GM19397 (cell line): ENCODE data around the gene CSNK2A3.
"Not testable (repeated sequence)": the region's sequence is repeated elsewhere in the genome, so short reads cannot be mapped to it uniquely, and the experiment has no call there.

Experiments
- ATAC-seq: cut with Tn5 transposase; IDR thresholded peaks from one replicate; pipeline ENCODE4 v1.9.1; 2021; ENCODE audit warnings: mild to moderate bottlenecking, moderate library complexity; ENCODE audit not compliant: unreplicated experiment

Gene CSNK2A3

DNA sequence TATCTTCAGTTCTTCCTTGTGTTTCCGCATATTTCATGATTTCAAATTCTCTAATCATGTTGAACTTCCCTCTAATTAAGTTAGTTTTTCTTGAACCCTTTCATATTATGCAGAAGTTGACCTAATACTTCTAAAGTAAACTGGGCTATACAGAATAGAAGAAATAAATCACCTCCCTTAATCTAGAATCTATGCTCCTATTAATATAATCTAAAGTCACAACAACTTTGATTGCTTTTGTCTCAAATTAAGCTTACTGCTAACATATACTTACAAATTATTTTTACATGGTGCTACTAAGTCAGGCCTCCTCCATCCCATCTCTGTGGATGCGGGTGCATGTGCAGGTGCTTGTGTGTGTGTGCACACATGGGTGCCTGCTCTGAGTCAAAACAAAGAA is 27.3 kb upstream of the CSNK2A3 start:
- ATAC-seq: no peak

DNA sequence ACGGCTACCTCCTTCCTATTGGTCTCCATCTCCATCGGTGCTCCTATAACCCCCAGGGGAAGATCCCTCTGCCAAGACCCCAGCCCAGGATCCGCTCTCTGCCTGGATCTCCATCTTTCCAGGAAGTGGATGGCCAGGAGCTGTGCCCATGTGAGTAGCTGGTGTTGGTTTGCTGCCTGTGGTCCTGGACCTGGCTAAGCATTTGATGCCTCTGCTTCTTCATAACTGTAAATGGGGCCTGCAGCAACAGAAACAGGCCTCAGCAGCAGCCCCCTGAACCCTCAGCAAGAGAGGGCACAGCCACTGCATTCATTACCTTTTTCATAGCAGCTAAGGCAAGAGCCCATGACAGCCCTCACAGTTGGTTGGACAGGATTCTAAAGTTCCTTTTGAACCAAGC is 26.6 kb upstream of the CSNK2A3 start:
- ATAC-seq: no peak

DNA sequence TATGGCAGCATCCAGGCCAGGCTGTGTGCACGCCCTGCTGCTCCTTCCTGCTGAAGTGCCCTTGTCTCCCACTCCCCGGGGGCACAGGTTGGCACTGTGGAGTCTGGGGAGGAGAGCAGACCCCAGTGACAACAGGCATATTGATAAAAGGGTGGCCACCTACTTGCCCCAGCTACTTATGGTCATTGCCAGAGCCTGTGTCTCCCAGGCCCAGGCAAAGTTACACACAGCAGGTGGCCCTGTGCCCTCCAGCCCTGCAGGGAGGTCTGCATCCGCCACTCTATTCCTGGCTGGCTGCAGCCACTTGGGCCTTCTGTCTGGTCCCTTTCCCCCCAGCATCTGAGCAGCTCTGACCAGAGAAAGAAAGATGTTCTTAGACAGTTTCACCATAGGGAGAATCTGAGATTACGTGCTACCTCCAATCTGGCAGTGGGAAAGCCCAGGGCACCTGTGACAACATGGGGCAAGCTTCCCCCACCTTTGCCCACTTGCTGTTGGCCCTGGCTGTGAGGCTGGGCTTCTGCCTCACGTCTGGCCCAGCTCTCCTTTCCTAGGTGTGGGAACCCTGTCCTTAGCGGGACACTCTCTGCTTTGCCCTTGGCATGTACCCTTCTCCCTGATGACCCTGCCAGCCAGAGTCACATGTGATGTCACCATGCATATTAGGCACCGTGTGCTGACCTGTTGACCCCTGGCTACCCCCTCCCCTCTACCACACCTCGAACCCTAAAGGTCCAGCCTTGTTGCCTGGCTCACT is 25.3 kb upstream of the CSNK2A3 start:
- no peak for ATAC-seq

DNA sequence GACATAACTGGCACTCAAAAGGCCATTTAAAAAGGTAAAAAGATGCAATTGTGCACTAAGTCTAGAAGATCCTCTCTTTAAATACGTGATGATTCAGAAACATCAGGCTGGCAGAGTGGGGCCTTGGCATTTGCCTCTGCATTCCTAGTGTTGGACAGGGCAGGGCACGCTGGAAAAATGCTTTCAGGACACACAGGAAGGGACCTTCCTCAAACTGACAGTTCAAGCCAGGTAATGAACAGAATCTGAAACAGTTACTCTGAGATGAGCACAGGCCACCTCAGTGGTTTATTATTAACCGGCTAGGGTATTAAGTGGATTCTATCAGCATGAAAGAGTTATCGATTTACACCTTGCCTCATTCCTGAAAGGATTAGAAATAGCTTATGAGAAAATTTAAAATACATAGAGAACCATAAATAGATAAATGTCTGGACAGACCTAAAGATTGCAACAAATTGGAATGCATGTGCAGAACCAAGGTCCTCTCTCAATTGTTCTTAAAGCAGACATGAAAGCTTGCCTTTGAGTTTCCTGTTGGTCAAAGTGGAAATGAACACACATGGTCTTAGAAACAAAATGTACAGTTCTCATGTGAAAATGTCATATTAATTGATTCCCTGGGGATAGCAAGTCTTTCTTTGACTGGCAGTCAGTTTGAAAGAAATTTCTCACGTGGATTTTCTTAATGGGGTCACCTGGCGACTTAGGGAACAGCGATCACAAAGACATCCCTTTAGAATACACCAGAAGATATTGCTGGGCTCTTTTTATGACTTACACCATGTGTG is 21.5 kb upstream of the CSNK2A3 start:
- peak; percentile 63 for ATAC-seq

DNA sequence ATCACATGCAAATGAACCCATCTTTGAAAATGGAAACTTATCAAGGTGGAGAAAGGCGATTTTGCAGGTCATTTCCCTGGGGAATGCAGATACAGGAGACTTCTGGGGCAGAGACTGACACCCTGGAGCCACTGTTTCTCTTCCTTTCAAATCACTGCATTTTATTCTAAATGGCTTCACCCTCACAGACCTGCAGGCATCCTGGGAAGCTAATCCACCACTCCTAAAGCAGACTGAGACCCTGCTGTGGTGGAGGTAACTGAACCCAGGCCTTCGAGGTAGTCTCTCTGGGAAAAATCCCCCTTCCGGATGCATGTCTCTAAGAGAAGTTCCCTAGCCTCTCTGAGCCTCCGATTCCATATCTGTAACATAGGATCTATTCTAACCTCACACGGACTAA is 20.9 kb upstream of the CSNK2A3 start:
- no peak for ATAC-seq

DNA sequence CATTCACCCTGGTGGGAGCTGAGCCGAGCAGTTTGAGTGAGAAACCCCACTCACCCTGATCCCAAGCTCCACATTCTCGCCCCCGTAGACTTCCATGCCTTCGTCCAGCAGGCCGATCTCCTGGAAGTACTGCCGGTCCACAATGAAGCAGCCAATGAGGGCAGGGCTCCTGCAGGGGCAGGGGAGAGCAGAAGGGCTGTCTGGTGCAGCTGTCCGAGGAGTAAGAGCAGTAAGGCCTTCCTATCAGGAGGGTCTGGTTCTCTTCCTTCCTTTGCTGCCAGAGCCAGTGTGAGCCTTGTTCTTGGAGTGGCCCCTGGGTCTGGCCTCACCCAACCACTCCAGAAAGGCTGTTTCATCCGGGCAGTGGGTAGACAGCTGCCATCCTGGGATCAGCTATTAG is 19.4 kb upstream of the CSNK2A3 start:
- ATAC-seq: no peak

DNA sequence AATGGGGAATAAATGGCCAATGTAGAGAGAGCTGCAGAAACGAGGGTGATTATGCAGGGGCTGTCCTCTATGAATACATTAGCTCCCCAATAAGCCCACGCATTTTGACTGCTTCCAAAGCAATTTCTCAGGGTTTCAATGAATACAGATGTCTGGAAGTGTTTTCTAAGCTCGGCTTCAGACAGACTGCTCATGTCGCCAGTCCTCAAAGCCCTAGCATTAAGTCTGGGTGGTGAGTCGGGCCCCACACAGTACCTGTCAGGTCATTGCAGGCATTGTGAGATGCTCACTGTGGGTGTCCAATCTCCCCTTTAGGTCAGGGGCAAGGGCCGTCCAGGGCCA is 17.9 kb upstream of the CSNK2A3 start:
- ATAC-seq: no peak

DNA sequence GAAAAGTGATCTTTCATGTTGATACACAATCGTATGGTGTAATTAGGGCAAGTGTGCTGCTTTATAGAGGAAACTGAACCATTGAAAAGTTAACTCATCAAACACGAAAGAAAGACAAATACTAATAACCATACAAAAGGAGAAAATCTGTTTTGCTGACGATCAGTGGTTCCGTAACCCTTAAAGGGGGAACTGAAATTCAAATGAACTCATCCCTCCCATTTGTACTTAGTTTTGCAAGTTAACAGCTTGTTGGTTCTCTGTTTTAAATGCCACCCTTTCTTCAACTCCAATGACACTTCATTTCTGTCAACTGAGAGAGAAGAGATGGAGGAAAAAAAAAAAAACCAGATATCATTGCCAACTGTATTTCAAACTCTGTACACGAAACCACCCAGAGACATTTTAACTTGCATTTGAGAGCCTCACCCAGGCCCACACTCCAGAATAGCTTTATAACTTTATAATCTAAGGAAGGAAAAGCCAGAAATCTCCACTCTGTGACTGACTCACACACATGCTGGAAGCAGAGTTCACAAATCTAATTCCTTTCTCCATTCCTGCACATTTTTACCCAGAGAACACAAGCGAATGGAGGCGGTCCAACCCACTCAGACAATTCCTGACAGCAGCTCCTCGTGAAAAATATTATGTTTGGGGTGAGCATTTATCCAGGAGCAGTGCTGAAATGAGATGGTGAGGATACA is 17.4 kb upstream of the CSNK2A3 start:
- ATAC-seq: no peak

DNA sequence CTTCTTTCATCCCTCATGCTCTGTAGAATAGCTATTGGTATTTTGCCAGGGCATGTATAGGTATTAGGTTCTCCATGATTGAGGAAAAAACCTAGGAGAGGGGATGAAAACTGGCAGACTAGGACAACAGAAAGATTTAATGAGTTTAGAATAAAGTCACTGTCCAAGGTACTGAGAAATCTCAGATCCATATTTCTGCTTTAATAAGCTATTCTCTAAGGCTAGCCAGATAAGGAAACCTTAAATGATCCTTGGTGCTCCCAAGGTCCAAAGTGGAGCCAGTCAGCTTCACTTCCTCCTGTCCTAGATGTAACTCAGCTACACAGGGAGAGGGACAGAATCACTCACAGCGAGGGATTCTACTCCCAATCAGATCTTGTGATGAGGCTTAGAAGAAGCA is 13.7 kb upstream of the CSNK2A3 start:
- ATAC-seq: no peak

DNA sequence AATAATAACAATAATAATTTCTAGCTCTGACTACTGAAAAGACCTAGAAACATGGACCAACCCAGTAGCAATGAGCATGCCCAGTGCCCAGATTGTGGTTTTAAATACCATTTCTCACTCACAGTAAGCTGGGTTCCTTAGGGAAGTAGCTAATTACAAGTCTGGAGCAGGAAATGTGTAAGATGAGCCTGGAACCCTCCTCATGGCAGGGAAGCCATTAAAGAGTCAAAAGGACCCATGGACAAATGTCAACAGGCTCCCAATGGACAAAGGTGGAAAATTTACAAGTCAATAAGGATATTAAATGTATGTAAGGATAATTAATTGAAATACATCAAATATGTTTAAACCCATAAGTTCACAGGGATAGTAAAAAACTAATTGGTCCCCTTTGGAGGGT is 10.6 kb upstream of the CSNK2A3 start:
- no peak for ATAC-seq

DNA sequence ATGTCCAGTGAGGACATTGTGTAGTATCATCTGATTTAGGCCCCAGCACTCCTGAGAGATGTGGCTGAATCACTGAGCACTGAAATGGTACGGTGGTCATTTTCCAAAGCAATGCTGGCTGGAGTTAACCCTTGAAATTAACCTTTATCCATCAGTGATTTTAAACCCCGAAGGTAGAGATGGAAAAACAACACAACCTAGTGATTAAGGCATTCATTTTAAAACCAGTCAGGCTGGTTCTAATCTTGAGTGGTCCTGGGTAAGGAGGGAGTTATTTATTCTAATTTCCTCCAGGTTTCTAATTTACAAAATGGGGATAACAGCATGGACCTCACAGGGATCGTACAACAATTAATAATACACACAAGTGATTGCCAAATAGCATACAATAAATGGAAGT is 6.6 kb upstream of the CSNK2A3 start:
- ATAC-seq: no peak

DNA sequence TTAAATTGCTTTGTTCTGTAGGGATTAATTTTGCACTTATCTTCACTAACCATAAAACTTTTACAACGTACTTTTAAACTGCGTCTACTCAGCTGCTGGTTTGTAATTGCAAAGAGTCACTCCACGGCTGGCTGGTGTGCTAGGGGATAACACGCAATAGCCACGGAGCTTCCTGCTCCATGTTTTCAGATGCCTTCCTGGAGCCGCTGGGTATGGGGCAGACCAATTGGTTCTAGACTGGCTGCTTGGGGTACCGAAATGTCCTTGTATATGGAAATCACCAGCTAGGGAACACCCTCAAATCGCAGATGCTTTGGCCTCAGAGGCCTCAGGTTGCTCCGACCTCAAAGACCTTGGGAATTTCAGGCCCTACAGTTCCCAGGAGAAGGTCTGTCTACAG is 3.8 kb upstream of the CSNK2A3 start:
- ATAC-seq: no peak

DNA sequence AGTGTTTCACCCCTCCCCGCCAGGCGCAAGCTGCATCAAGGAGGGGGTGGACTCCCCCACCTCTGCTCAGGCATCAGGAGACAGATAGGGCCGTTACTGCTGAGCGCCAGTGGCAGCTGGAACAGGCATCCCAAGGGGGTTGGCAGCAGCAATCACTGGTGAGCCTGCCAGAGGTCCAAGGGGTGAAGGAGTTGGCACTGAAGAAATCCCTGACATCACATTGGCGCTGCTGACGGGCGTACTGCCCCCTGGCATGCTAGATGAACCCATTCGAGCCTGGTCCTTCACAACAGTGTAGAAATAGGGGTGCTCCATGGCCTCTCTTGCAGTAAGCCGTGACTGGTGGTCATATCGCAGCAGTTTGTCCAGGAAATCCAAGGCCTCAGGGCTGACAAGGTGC is 1.2 kb downstream of the CSNK2A3 start:
- ATAC-seq: not testable (repeated sequence)

DNA sequence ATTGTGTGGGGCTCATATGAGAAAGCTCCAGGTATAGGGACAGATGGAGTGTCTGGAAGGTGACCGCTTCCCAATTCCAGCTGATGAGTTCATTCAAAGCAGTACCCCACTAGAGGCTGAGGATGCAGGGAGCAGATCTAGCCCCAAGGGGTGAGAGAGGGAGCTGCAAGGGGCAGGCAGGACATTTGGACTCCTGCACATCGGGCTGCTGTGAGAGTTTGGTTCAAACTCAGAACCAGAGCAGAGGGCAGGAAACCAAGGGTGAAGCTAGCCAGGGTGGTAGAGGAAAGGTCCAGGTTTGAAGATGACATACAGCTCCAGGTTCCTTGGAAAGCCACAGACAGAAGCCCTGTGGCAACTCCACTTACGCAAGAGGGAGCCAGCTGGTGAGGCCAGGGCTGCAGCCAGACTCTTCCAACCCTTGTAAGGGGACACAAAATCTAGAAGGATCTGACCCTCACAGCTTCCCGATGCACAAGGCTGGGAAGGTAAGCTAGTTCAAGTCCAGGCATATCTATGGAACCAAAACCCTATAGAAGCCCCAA is 1.9 kb downstream of the CSNK2A3 start:
- no peak for ATAC-seq

DNA sequence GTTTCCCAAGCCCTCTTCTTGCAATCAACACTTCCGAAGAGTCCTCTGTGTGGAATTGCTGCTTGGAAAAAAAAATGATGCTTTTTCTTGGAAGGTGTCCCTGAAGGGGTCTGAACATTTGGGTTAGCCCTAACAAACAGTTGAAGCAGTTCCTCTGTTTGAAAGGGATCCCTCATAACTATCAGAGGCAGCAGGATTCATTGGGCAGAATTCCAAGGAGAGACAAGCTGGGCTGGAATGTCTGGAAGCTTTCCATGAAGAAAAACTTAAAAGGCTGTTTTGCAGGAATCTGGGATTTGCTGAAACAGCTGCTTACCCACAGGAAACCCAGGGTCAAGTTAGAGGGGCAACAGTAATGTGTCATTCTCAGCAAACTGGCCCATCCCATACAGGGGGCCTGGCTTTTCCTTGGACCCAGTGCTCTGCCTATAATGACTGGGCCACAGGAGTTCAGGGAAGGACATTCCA is 3.1 kb downstream of the CSNK2A3 start:
- no peak for ATAC-seq

DNA sequence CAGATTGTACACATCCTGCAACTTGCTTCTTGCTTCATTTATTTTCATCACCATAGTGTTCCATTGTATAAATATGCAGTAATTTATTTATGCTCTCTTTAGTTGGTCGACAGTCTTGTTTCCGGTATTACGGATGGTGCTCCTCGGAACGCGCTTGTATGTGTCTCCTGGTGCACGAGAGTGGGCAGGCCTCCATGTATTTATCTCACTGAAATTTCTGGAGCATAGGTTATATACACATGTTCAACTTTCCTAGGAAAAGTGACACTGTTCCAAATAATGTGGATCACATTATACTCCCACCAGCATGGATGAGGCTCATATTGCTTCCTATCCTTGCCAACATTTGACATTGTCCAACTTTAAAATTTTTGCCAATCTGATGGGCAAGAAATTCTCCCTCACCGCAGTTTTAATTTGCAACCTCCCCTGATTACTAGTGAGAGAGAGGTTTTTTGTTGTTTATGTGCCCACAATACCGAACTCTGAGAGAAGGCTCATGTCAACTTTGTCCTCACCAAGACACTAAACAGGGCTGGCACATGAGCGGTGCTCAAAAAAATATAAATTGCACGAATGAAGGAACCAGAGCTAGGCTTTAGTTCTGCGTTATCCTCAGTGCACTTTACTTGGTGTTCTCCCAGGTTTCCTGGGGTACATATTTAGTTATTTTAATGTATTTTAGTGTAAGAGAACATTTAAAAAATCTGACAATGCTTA is 3.8 kb downstream of the CSNK2A3 start:
- no peak for ATAC-seq

DNA sequence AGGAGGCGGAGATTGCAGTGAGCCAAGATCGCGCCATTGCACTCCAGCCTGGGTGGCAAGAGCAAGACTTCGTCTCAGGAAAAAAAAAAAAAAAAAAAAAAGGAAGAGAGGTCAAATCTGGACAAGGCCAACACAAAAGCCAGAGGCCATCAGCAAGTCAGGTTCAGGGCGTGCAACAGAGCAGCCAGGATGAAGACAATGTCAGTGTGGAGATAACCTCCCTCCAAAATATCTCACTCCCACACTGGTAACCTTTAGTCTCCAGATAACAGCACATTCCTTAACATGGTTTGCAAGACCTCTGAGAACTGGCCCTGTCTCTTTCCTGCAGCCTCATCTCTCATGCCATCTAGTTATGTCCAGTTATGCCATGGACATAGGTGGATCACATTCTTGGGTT is 4.7 kb downstream of the CSNK2A3 start:
- ATAC-seq: no peak

DNA sequence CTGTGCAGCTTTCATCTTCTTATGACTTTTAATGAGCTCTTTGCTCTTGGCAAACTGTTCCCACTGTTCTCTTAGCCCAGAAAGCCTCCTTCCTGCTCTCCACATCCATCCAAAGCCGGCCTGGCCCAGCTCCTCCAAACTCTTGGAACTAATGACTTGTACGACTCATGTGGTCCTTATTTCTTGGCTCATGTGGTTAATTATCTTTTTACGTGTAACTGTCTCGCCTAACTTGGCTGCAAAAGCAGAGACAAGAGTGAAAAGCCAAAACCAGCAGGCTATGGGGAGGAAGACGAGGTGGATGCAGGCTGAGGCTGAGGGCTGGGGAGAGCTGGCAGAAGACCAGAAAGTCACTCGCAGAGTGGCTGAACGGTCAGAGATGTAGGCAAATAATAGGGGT is 5.5 kb downstream of the CSNK2A3 start:
- ATAC-seq: no peak

DNA sequence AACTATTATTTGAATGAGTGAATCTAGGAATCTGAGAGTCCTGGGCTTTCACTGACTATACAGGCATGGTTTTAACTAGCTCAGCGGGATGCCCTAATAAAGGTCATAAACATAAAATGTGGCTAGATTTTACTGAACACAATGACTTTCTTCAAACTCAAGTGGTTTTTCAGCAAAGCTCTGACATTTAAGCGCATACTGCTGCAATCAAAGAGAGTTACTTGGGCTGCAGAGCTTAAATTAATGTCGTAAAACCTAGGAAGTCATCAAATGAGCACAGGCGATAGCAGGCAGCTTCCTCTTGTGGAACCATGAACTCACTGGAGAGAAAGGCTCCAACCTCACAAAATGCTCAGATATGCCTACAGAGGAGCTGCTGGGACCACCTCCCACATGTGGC is 6.7 kb downstream of the CSNK2A3 start:
- no peak for ATAC-seq

DNA sequence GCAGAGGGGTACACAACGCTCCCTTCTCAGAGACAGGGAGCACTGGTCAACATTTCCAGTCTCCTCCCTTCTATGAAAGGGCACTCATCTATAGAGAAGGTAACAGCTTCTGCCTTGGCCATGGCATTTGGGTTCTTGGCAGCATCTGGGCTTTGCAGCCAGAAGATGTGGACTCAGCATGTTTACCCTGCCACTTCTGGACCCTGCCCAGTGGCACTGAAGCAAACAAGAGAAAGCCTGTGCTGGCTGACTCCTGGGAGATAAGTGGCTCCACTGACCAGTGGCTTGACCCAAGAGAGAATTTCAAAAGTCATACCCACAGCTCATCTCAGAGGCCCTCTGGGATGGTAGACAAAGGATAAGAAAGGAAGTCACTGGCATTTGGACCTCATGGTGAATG is 8.0 kb downstream of the CSNK2A3 start:
- ATAC-seq: no peak

DNA sequence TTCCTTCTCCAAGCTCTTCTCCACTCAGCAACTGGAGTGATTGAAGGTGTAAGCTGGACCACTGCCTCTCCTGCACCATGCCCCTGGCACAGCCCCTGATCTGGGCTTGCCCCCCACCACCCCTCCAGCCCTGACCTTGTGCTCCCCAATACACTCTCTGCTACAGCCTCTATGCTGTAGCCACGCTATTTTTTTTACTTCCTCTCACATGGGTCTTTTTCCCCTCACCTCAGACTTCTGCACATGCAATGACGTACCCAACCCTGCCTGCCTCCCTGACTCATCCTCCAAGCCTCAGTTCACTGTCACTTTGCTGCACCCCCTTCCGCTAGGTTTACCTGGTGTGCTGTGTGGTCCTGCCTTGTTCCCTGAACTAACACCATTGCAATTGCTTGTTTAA is 9.0 kb downstream of the CSNK2A3 start:
- no peak for ATAC-seq
